22Rv1 (cell line): ENCODE measurements around the gene ZNF358.

ENCODE experiments used
- ZFX ChIP-seq: fragments of 450-650 bp; IDR thresholded peaks from 2 replicates; pipeline ENCODE4 v1.6.1; 2017; ENCODE audit warnings: antibody characterized with exemption, borderline replicate concordance
- TF ChIP-seq, protein P1 (sequence below): fragments of 450-650 bp; IDR thresholded peaks from 2 replicates; pipeline ENCODE4 v1.5.1; 2017; ENCODE audit warnings: mild to moderate bottlenecking

DNA sequence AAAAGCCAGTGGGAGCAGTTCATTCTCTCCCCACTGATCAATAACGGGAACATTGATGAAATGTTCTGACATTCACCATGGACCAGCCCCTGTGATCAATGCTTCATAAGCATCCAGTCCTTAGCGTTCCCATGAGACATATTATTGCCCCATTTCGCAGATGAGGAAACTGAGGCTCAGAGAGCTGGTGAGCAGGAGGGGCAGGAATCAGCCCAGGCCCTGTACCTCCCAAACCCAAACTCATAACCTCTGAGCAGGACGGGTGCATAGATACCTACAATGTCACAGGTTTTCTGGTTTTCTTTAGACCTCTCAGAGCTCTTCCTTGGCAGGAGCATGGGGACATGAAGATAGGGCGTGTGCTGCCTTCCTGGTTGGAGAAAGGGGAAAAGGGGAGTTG lies 8.6 kb downstream of the ZNF358 start:
- TF ChIP-seq, protein P1, sequence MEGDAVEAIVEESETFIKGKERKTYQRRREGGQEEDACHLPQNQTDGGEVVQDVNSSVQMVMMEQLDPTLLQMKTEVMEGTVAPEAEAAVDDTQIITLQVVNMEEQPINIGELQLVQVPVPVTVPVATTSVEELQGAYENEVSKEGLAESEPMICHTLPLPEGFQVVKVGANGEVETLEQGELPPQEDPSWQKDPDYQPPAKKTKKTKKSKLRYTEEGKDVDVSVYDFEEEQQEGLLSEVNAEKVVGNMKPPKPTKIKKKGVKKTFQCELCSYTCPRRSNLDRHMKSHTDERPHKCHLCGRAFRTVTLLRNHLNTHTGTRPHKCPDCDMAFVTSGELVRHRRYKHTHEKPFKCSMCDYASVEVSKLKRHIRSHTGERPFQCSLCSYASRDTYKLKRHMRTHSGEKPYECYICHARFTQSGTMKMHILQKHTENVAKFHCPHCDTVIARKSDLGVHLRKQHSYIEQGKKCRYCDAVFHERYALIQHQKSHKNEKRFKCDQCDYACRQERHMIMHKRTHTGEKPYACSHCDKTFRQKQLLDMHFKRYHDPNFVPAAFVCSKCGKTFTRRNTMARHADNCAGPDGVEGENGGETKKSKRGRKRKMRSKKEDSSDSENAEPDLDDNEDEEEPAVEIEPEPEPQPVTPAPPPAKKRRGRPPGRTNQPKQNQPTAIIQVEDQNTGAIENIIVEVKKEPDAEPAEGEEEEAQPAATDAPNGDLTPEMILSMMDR: no peak
- no peak for TF ChIP-seq ZFX
